NCI-H82 treated with DMSO at 0.1 percent for 48 hours (cell line): Measurements from ENCODE around the gene KIAA0513.
A peak's percentile ranks its signal among the peaks of the same experiment; 100 is the strongest.

Source experiments
- DNase-seq: peaks from one replicate; lab custom pipeline; 2025; ENCODE audit not compliant: unreplicated experiment; lab: John Stamatoyannopoulos, UW

KIAA0513 gene

GRCh38 chr16:85004587-85005205, 22.9 kb upstream of the KIAA0513 start:
- no peak for DNase-seq

DNA sequence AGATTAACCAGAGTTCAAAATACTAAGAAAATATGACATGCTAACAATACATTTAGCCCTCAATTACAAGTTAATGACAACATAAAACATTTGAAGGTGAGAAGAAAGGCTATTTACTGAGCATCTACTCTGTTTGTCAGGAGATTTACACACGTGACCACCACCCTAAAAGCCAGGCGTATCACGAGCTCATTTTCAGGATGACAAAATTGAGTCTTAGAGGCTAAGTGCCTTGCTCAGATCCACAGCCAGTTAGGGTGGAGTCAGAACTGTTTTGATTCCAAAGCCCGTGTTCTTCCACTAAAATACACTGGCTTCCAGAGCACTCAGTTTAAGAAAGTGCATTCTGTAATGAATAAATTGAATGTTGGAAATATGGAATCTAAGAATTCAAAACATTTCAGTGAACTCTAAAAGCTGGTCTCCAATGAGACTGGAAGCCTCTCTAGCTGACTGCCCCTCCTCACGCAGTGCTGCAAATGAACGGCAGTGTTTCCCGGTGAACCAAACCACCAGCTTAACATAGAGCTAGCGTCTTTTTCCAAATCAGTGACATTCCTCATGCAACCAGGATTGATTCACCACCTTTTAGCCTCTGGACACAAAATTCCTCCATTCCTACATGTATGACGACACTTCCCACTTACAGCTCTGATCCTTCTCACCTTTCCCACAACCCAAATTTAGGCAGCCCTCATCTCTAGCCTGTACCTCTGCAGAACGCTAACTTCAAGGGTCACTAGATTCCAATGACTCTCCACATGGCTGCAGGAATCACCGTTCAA, 22.1 kb upstream of the KIAA0513 start:
- no peak for DNase-seq

- no peak for DNase-seq
These were observed 21.0 kb upstream of the KIAA0513 start for GRCh38 chr16:85006639-85007038.

DNA sequence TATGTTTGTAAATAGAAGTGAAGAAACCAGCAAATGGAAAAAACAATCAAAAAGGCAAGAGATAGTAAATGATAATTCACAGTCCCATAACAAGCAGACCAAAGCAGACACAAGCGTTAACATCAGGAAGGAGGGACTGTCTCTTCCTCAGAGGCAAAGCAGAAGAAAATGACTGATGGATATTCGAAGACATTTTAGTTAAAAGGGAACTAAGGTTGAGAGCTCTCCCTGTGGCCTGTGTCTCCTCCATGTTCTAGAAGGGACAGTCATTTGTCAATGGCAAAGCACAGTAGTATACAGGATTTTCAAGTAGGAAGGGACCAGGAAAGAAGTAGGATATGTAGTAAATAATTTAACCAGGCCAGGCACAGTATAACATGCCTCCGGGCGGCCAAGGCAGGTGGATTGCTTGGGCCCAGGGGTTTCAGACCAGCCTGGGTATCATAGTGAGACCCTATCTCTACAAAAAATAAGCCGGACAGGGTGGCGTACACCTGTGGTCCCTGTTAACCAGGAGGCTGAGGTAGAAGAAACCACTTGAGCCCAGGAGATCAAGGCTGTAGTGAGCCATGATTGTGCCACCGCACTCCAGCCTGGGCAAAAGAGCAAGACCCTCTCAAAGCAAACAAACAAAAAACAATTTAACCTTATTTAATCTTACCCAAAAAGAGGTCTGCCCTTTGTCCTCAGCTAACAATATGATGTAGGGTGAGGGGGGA, 19.9 kb upstream of the KIAA0513 start:
- no peak for DNase-seq

DNA sequence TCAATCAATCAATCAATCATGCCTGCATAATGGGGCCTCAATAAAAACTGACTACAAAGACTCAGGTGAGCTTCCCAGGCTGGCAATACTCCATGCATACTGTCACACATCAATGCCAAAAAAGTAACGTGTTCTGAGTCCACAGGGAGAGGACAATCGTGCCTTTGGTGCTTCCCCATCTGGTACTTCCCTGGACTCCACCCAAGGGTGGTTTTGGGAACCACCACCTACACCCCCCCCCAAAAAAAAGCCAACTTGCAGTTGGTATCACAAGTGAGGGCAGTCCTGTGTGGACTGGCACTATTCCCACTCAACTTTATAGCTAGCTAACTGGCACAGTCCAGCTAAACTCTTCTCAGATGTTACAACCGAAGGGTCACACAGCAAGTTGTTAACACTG, 19.3 kb upstream of the KIAA0513 start:
- no peak for DNase-seq

GRCh38 chr16:85010446-85010930, 17.1 kb upstream of the KIAA0513 start:
- DNase-seq = no peak

DNA sequence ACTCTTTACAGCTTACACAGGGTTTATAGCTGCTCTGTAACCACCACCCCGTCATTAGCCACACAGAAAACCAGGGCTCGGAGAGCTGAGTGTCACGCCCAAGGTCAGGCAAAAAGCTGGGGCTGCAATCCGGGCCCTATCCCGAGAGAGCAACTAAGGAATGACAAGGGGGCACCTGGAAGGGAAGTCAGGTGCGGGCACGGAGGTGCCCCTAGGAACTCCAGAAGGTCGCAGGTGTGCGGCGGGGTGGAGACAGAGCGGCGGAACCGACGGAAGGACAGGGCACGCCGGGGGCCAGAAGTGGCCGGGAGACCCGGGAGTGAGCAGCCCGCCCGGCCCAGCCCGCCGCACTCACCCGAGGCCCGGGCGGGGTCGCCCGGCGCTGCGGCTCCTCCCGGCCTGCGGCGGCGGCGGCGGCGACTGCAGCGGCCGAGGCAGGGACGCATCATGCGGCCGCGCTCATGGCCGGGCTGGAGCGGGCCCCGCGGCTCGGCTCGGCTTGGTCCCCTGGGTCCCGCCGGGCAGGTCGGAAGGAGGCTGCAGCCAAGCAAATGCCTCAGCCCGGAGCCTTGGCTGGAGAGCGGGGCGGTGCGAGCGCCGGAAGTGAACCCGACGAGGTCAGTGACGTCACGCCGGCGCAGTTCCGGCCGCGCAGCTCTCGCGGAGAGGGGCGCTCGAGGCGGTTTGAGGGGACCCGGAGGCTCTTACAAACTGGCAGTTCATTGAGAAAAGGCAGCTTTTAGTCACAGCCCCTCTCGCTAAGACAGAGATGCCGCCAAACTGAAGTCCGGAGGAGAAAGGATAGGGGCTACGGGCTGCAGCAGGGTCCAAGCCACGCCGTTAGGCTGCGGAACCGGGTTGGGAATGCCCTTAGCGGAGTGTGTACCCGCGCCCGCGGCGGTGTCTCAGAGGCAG, 16.4 kb upstream of the KIAA0513 start, which contains the start of gene ZDHHC7:
Gene ZDHHC7 (minus strand): TSS at position 605 of the 915 bp plus-strand sequence. CDS start 20,917 bp downstream, outside the sequence.
- peak; percentile 18 for DNase-seq

- no peak for DNase-seq
These were observed 15.7 kb upstream of the KIAA0513 start for GRCh38 chr16:85011846-85012284.

GRCh38 chr16:85014311-85014710, 13.3 kb upstream of the KIAA0513 start:
- no peak for DNase-seq

- DNase-seq = no peak
These were observed 12.0 kb upstream of the KIAA0513 start for GRCh38 chr16:85015481-85016187.

GRCh38 chr16:85017151-85017550, 10.4 kb upstream of the KIAA0513 start:
- no peak for DNase-seq

- no peak for DNase-seq
These were observed 10.0 kb upstream of the KIAA0513 start for GRCh38 chr16:85017633-85018032.

DNA sequence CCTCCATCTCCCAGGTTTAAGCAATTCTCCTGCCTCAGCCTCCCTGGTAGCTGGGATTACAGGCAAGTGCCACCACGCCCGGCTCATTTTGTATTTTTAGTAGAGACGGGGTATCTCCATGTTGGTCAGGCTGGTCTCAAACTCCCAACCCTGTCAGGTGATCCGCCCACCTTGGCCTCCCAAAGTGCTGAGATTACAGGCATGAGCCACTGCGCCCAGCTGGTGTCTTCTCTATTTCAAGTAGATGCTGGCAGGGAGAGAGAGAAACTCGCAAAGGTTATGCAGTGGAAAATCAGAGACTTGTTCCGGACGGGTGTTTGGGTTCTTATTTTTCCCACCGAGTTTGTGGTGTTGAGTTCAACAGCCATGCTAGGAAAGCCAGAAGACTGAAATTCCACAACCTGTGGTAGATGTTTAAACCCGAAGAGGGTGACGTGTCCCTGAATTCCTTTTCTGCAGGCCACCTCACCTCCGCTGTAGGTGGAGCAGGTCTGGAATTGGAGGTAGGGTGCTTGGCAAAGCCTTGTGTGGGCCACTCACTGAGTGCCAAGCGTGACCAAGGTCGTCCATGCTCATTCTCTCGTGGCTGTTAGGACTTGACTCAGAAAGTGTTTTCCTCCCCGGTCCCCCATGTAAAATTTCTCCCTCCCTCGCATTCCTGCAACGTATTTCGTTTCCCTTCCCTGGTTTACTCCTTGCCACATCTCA, 8.9 kb upstream of the KIAA0513 start:
- no peak for DNase-seq

DNA sequence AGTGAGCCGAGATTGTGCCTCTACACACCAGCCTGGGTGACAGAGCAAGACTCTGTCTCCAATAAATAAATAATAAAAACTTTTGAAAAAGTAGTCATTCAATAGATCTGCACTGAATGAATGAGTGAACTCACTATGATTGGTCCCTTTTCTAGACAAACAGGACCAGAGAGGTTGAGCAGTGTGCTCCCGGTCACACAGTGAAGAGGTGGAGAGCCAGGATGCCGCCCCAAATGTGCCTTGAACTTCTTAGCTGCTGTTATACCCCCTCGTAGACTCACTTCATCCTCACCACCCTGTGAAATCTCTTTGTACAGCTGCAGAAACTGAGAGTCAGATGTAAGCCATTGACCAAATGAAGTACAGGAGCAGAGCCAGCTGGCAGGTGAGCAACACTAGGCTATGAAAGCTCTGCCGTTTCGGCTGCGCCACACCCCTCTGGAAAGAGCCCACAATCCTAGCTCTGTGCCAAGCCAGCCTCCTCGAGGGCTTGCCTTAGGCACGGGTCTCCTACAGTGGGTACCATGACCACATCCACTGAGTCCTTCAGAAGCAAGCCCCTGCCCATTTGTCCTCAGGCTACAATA, 7.8 kb upstream of the KIAA0513 start:
- DNase-seq = no peak

DNA sequence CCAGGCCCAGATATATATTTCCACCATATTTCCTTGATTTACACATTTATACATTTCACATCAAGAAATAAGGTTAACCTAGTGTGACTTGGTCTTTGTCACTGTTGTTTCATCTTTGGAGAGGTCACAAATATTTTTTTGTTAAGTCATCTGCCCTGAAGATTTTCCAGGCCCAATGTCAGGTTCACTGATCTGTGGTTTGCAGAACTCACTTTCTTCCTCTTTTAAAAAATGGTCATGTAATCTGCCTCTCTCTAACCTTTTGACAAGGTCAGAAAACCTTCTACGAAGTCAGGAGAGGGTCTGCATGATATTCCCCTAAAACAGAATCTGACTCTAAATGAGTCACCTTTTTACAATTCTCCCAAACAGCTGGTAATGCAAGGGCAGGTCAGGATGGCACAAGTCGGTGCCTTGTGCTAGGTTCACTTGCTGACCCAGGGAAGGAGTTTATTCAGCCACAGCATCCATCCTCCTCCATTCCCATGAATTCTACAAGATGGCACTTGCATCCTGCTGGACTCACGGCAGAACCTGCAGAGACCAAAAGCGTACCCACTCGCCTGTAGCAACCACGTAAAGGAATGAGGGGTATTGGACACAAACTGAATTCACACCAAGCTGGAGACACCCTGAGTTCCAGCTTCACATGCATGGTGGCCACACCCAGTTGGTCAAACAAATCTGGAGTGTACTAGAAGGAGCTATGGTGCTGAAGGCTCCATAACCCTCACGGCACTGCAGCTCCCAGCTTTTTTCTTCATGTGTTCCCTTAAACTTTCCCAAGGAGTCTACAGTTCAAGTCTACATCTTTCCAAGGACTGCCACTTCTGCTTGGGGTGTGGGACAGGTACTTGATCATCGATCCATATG, 1.6 kb upstream of the KIAA0513 start:
- DNase-seq = no peak

- no peak for DNase-seq
These were observed 892 bp upstream of the KIAA0513 start for GRCh38 chr16:85026703-85027102.

GRCh38 chr16:85027958-85028684, 526 bp downstream of the KIAA0513 start:
- DNase-seq = no peak
